NCI-H2107 (cell line): ENCODE measurements around the gene KCP.

Source experiments
- DNase-seq: peaks from one replicate; lab custom pipeline; 2025; lab: John Stamatoyannopoulos, UW

Gene KCP

DNA sequence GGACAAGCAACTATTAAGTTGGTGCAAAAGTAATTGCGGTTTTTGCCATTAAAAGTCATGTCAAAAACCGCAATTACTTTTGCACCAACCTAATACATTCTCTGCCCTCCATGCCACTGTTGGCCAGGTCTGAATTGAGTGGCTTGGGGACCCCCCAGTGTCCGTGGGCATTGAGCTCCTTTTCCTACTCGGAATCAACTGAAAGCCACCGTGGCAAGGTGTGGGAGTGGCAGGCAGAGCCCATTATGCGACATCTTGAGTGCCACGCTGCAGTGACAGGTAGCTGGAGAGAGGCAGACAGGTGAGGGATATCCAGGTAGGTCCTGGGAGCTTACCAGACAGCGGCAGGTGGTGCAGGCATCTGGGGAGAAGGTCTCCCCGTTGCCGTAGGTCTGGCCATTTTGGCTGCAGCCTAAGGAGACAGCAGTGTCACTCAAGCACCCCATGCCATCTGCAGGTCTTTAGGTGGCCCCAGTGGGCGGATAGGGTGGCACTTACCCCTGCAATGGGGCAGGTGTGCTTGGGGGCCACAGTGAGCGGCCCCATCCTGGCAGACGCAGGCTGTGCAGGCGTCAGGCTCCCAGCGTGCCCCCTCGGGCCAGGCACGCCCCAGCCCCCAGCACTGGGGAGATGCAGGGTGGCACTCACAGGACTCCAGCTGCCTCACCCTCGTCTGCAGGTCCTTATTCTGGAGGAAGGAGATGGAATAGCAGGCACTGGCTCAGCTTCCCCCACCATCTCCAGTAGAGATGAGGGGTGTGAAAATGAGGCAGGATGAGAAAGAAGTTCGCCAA is 3.5 kb downstream of the KCP start:
- no peak for DNase-seq

DNA sequence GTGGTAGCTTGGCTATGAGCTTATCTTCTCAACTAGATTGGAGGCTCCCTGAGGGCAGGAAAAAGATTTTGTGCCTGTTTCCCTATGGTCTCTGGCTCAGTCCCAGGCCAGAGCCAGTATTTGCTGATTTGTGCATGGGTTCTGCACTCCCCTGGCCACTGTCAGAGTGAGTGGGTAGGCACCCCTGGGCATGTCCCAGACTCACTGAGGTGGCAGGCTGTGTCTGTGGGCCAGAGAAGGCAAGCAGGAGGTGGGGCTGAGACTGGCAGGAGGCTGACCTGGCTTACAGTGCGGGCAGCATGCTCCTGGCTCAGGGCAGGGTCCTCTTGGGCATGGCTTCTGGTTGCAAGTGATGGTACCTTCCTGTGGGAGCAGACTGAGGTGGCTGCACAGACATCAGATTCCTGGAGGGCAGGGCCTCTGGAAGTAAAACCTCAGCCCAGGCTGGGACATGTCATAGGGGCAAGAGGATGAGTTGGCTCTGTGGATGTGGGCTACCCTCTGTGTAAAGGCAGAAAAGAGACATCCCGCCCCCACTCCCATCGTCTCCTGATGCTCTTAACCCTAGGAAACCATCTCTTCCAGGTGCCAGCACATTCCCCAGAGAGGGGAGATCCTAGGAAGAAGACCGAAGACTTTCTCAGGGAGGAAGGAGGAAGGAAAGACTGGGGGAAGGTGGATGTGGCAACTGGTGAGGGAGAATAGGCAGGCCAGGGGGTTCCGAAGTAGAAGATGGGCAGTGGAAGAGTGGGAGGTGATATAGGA is 4.3 kb downstream of the KCP start:
- no peak for DNase-seq

DNA sequence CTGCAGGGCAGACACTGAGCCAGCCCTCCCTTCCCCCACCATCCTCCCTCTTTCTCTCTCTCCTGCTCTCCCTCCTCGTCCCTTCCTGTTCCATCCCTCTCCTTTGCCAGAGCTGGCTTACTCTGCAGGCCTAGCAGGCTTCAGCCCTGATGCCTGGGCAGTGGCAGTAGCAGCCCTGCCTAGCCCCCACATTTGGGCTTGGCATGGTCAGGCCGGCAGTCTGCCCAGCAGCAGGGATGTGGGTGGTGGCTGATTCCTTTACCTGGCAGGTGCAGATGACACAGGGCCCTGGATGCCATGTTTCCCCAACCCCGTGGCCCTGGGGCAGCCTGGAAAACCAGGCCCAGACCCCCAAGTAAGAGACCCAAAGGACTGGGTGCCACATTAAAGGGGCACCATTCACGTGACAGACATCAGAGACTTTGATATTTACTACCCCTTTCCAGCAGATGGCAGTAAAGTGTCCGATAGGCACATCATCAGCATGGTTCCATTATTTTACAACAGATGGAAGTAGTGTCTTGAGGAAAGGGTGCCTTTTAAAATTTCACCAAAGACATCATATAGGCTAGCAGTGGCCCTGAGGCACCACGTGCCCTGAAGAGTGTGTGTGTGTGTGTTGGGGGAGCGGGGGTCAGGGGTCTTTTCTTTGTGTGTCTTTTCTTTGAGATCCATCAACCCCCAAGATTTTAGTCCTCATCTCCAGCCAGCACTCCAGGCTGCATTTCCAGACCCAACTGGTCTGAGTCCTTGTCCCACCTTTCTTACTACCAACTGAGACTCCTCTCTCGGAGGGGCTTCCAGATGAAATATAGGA is 5.9 kb downstream of the KCP start:
- DNase-seq = no peak

DNA sequence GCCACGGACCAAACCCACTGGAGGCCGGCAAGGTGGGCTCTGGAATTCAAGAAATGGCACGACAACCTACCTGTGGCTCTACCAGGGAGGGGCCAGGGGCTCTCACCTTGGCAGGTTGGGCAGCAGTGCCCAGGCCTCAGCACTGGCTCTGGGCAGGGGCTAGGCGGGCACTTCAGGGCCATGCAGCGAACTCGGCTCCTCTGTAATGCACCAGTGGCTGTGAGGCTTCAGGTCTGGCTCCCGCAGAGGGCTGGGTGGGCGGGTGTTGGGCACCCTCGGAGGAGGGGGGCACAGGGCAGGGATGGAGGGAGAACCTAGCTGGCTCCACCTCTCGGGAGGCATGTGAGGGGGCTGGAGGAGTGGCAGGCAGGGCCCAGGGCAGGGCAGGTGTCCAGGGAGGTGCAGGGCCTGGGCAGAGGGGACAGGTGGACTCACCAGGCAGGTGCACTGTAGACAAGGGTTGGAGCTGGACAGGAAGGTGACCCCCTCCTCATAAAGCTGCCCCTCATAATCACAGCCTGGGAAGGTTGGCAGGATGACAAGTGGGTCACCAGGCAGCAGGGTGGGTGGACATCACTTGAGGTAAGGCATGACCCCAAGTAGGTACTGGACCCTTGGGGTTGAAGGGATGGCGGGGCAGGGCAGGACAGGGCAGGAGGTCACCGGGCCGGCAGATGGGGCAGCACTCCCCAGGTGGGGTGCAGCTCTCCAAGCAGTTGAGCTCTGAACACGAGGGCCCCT is 6.7 kb downstream of the KCP start:
- DNase-seq = no peak

DNA sequence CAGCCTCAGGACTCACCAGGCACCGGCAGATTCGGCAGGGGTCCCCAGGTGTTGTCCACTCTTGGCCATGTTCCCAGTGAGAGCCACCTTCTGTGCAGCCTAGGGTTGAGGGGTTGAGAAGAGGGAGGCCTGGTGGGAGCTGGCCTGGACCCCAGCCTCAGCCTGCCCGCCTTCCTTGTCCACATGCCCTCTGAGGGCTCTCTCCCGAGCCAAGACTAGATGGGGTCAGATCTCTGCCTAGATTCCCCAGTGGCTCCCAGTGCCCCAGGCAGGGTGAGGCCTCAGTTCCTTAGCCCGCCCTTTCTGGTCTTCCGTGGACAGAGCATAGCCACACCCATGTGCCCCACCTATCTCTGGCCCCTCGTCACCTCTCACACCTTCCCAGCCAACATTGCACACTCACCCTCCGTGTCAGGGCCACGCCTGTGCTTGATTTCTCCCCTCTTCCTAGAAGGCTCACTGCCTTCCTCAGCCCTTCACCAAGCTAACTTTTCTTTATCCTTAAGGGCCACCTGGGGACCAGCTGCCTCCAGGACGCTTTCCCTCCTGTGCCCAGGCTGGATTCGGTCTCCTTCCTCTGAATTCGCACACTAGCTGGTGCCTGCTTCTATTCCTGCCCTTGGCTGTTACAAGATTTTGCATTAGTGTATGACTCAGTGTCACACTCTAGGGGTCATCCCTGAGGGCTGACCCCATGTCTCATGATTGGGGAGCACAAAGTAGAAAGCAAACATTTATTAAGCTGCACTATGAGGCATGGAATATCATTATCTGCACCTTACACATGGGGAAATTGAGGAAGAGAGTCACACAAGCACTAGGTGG is 7.5 kb downstream of the KCP start:
- DNase-seq = no peak

DNA sequence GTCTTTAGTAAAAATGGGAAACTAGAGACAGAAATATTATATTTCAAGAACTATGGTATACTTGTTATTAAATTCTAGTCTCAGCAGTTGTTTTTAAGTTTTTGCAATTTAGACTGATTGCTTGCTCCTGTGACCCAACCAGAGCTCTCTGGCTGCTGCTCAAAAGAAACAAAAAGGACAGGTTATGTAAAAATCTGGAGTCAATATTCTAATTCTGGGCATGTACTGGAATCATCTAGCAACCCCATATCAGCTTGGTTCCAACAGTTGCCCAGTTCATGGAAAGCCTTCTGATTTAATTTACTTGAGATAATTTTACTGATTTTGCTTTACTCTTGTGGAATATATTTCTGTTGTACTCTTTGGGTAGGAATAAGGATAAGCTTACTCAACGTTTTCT is 10.3 kb downstream of the KCP start:
- no peak for DNase-seq

DNA sequence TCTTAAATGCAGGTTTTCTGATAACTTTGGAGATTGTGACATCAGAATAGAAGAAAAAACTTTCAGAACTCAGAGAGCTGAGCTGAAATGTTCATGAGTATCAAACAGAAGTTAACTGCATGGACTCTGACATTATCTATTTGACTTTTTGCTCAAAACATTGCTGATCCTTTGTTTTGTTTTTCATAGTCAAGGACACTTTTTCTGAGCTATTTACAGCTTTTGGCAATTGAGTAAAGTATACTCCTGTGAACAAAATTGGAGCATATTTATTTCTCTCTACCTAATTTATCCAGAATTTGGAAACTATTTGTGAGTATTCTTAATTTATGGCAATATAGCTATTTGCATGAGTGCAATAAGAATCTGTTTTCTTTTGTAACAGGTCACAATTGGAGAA is 11.1 kb downstream of the KCP start:
- DNase-seq = no peak

DNA sequence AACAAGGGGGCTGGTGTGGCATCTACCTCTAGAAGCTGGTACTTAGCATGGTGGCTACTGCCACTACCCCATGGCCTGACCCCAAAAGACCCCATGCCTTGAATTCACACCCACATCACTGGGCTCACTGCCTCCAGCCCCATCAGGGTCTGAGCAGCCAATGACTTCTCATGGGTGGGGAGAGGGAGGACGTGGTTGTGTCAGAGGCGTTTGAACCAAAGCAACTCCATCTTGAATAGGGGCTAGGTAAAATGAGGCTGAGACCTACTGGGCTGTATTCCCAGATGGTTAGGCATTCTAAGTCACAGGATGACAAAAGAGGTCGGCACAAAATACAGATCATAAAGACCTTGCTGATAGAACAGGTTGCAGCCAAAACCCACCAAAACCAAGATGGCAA is 15.2 kb downstream of the KCP start:
- DNase-seq = no peak

DNA sequence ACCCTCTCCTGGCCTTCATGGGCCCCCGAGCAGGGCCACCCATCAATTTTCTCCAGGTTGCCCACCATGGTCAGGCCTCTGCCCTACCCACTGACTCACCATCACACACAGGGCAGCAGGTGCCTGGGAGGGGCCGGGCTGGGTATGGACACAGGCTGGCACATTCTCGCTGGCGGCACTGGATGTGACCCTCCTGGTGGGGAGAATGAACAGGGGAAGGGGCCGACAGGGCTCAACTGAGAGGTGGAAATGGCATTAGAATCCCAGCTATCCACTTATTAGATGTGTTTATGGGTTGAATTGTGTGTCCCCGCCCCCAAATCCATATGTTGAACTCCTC is 16.4 kb downstream of the KCP start:
- DNase-seq = no peak

DNA sequence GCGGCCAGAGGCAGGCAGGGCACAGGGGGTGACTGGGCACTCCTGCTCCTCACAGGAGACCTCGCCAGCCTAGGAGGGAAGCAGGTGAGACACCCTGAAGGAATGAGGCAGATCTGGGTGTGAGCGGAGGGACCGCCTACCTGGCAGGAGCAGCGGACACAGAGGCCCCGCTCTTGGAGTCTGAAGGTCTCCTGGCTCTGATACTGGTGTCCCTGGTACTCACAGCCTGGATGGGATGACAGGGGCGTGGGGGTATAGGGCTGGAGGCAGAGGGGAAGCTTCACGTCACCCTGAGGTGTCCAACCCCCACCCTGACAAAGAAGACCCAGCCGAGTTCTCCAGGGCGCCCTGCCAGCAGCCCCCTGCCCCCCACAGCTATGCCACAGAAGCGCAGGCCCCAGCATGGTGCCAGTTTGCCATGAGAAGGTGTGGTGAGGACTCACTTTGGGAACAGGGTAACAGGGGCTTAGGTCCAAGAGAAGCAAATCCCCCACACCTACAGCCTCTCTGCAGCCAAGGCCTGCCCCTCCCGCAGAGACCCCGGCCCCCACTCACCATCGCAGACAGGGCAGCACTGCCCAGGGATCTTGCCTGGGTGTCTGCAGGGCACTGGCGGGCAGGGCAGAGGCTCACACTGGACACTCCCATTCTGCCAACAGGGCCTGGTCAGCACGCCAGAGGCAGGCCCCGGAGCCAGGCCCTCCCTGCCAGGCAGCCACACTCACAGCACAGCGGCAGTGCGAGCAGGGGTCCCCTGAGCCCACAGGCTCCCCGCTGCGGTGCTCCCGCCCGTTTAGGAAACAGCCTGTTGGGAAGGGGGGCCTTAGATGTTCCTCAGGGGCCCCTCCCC is 17.0 kb downstream of the KCP start:
- no peak for DNase-seq

DNA sequence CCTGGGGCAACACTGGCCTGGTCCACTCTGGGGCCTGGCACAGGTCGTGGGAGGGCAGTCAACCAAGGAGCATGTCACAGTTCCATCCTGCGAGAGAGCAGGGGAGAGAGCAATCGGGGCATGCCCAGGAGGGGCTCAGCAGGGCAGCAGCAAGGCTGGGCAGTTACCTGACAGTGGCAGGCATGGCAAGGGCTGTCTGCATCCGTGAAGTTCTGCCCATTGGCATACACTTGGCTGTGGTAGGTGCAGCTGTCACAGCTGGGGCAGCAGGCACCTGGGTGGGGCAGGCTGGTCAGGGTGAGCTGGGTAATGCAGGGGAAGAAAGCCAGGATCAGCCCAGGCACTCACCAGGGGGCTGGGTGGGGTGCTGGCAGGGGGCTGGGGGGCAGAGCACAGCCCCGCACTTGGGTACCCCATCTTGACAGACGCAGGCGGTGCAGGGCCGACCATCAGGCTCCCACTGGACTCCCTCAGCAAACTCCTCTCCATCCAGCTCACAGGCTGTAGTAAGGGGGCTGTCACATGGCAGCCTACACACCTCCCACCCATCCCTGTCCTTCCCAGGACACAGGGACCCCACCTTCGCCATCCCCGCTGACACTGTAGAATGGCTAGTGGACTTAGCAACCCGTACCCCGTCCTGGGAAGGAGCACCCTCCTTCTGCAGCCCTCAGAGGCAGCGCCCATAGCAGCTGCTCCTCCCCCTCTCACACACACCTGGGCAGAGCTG is 17.8 kb downstream of the KCP start:
- DNase-seq = no peak

DNA sequence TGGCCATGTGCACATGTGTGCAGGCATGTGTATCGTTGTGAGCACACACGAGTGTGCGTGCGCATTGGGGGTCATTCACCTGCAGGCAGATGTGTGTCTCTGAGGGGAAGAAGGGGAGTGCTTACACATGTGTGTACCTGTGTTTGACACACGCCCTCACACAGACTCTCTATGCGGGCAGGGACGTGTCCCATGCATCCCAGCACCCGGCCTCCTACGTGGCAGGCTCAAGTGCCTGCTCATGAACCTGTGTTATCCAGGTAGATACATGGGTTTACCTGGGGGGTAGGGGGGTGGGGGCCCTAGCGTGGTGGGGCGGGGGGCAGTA is 18.6 kb downstream of the KCP start:
- no peak for DNase-seq

DNA sequence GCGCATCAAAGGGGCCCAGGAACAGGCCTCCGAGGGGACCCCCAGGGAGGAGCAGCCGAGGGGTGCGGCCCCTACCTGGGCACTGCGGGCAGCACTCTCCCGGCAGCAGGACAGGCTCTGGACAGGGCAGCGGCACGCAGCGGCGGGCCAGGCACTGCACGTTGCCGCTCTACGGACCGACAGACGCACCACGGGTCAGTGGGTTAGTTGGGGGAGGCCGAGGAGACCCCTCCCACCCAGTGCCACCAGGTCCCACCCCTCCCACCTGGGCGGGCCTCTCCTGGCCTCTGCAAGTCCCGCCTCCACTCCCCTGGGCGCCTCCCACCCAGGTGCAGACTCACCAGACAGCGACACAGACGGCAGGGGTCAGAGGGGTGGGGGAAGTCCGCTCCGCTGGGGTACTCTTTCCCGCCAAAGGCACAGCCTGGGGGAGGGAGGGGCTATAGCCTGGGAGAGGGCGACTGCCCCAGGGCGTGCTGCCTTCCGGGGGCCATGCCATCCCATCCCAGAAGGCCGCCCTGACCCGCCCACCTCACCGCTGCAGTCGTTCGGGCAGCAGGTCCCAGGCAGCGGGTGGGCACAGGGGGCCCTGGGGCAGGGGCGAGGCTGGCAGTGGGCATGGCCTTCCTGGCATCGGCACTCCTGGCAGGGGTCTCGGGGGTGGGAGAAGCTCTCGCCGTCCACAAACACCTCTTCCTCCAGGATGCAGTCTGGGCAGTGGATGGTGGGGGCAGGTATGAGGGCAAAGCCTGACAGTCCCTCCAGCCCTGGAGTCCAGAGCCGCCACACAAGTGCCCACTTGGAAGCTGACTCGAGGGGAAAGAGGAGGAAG is 19.2 kb downstream of the KCP start:
- DNase-seq = no peak

DNA sequence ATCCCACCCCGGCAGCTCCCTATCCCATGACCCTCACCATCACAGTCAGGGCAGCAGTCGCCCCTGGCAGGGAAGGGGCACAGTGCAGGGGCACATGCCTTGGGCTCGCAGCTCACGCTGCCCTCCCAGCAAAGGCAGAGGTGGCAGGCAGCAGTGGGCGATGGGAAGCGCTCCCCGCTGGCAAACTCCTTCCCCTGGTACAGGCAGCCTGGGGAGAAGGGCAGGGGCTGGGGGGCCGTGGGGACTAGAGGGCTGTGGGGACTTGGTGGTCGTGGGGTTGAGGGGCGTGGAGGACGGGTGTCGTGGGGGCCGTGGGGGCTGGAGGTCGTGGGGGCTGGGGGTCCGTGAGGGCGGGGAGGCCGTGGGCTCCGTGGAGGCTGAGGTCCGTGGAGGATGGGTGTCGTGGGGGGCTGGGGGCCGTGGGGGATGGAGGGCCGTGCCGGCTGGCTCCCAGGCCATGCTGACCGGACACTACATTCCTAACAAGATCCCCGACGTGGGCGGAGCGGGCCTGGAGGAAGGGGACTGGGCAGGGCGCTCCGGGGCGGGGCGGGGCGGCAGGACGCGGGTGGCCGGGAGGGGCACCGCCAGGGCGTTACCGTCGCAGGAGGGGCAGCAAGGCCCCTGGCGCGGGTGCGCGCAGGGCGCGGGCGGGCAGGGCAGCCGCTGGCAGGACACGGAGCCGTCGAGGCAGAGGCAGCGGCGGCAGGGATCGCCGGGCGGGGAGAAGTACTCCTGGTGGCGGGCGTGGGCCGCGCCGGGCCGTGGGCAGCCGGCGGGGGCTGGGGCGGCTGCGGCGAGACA is 20.0 kb downstream of the KCP start:
- no peak for DNase-seq

DNA sequence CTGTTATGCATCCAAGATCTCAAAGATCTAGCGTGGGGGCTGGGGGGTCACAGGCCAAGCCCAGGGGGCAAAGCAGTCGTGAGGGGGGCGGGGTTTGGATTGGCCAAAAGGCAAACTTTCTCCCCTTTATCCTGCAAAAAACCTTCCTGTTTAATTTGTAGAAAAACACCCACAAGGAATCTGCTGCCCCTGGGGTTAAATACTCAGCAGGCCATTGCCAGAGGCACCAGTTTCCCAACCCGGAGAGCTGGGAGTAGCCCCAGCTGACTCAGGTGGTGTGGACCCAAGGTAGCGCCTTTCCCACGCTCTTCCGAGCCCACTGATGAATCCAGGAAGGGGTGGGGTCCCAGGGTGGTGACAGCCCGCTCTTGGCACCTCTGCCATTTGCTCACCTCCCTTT is 21.4 kb downstream of the KCP start:
- no peak for DNase-seq

DNA sequence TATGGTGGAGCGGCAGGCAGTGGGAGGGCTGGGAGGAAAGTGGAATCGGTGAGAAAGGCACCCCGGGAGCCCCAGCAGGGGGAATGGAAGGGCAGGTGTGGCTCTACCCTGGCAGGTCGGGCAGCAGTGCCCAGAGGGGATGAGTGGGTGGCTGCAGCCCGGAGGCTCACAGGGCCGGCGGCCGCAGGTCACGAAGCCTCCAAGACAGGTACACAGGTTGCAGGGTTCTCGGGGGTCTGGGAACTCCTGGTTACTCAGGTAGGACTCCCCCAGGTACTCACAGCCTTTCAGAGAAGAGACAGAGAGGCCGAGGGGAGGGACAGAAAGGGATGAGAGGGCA is 21.8 kb downstream of the KCP start:
- no peak for DNase-seq

DNA sequence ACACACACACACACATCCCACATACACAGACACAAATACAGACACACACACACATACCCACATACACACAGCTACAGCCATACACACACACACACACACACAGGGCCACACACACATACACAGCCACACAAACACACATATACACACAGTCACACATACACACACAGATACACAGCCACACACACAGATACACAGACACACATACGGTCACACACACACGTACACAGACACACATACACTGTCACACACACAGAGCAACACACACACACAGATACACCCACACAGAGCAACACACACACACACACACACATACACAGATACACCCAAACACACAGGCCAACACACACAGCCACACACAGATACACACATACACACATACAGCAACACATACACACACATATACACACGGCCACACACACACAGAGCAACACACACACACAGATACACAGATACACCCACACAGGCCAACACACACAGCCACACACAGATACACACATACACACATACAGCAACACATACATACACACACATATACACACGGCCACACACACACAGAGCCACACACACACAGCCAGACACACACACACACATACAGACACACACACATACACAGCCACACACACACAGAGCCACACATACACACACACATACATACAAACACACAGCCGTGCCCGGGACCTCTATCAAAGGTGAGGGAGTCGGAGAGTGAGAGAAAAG is 22.3 kb downstream of the KCP start:
- no peak for DNase-seq
